Measurements from ENCODE around the gene WARS2.

The WARS2 gene

DNA sequence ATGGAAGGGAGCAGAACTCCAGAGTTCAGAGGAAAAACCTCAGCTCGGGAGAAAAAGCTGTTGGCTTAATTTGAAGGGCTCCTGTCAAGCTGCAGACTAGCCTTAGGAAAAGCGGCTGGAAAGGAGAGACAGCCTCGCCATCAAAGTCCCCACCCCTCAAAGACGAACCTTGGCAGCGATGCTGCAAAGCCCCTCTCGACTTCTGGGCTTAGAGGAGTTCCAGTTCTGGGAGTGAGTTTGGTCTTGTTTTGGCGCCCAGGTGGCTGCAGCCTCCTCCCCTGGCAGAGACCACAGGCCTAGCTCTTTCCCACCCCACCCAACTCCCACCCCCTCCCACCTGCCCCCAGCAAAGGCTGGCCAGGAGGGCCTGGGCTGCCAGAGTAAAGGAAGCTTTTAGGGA, 143.2 kb downstream of the WARS2 start:
- peaks cover 8% of the 10 kb centered on the region for H3K4me1 ChIP-seq (ENCODE audit: insufficient read depth, poor library complexity, severe bottlenecking)
- no peak overlapping the region for H3K4me3 ChIP-seq (ENCODE audit: severe bottlenecking)
- TF ChIP-seq, protein P1, sequence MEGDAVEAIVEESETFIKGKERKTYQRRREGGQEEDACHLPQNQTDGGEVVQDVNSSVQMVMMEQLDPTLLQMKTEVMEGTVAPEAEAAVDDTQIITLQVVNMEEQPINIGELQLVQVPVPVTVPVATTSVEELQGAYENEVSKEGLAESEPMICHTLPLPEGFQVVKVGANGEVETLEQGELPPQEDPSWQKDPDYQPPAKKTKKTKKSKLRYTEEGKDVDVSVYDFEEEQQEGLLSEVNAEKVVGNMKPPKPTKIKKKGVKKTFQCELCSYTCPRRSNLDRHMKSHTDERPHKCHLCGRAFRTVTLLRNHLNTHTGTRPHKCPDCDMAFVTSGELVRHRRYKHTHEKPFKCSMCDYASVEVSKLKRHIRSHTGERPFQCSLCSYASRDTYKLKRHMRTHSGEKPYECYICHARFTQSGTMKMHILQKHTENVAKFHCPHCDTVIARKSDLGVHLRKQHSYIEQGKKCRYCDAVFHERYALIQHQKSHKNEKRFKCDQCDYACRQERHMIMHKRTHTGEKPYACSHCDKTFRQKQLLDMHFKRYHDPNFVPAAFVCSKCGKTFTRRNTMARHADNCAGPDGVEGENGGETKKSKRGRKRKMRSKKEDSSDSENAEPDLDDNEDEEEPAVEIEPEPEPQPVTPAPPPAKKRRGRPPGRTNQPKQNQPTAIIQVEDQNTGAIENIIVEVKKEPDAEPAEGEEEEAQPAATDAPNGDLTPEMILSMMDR (IDR thresholded peaks at IDR 0.05; ENCODE audit: poor library complexity, severe bottlenecking), result no peak
- no peaks in the 10 kb centered on the region for H3K9me3 ChIP-seq (ENCODE audit: severe bottlenecking)
- H3K36me3 ChIP-seq (ENCODE audit: low read depth), result no peaks in the 10 kb centered on the region
- DNase-seq (ENCODE audit: low spot score) (no peak), ATAC-seq (ENCODE audit: low read depth) (no peak)
- peaks cover 78% of the 10 kb centered on the region for H3K27me3 ChIP-seq (ENCODE audit: insufficient read depth, poor library complexity, severe bottlenecking)
- H3K27ac ChIP-seq (ENCODE audit: poor library complexity, severe bottlenecking), result no peak overlapping the region

DNA sequence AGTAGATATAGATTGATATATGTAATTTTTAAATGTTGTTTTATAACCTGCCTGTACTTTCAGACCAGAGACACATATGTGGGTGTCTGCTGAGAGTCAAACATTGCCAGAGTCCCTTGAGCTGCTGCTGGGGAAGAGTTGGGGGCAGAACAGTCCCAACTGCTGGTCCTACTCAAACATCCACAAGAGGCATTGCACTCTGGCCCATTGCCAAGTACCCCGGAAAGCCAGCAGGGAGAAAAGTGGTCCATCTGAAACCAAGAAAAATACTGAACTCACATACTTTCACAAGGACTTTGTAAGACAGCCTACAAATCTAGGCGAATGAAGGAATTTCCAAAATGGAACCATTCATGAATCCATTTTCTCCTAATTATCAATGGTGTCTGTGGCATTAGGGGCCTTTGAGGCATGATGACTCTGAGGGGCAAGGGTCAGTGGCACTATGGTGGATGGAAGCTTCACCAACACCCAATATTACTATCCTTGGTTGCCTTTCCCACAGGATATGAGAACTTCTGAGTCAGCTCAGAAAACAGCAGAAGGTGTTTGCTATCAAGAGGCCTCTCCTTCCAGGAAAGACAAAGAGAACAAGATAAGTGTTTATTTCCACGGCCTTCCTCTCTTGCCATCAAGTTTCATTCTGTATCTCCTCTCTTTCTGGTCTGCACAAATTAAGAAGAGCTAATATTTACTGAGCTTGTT, 145.0 kb downstream of the WARS2 start:
- H3K27ac ChIP-seq (ENCODE audit: poor library complexity, severe bottlenecking), result no peak overlapping the region
- DNase-seq (ENCODE audit: low spot score), result no peak
- TF ChIP-seq, protein P1 (IDR thresholded peaks at IDR 0.05; ENCODE audit: poor library complexity, severe bottlenecking), result no peak
- no peaks in the 10 kb centered on the region for H3K9me3 ChIP-seq (ENCODE audit: severe bottlenecking)
- ATAC-seq (ENCODE audit: low read depth), result no peak
- H3K27me3 ChIP-seq (ENCODE audit: insufficient read depth, poor library complexity, severe bottlenecking), result peaks cover 87% of the 10 kb centered on the region
- H3K4me3 ChIP-seq (ENCODE audit: severe bottlenecking), result no peak overlapping the region
- no peaks in the 10 kb centered on the region for H3K36me3 ChIP-seq (ENCODE audit: low read depth)
- no peaks in the 10 kb centered on the region for H3K4me1 ChIP-seq (ENCODE audit: insufficient read depth, poor library complexity, severe bottlenecking)

DNA sequence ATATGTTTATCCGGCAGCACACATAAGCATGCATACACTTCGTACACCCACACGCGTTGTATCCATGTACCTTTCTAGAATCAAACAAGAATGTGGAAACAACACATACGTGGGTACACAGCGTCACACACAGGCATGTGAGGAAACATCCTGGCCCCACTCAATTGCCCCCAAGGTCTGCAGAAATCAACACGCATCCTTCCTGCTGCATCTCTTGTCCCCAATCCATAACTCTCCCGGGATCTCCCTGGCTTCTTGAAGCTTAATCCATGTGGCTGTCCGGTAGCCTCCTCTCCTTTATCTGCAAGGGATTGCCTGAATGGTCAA, 146.8 kb downstream of the WARS2 start:
- Histone ChIP-seq H3K4me3 (ENCODE audit: severe bottlenecking) (no peak overlapping the region), H3K9me3 (ENCODE audit: severe bottlenecking) (no peaks in the 10 kb centered on the region)
- TF ChIP-seq, protein P1 (IDR thresholded peaks at IDR 0.05; ENCODE audit: poor library complexity, severe bottlenecking), result no peak

DNA sequence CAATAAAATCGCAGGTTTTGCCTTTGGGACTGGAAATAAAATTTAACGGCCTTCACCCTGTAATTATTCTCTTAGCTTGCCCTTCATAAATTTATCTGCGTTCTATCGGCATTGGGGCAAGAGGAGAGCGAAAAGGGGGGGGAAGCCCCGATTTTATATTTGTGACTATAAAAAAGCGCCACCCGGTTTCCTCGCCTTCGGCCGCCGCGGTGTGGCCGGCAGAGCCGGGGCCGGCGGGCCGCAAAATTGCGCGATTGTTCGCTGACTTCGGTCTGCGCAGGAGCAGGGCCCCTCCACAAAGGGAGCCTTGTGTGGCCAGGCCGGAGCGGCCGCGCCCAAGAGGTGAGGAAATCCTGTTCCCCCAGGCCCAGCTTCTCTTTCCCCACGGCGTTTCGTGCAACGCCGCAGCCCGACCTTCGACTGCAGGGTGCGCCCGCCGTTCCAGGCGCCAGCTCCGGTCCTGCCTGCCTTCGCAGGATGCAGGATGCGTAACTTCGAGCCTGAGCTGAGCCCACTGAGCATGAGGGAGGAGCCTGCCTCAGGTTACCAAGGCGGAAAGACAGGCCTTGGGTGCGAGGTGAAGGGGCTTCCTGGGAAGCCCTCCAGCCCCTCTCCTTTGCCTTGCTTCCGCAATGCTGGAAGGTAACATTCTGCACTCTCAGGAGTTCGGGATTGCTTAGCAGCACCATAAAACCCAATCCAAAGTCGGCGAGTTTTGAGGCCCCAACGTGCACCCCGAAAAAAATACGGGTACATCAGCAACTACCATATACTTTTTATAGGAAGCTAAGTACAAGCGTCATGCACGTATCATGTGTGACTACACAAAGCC, 147.4 kb downstream of the WARS2 start:
- Histone ChIP-seq H3K4me3 (ENCODE audit: severe bottlenecking) (no peak overlapping the region), H3K27me3 (ENCODE audit: insufficient read depth, poor library complexity, severe bottlenecking) (peaks cover 92% of the 10 kb centered on the region), H3K36me3 (ENCODE audit: low read depth) (no peaks in the 10 kb centered on the region), H3K27ac (ENCODE audit: poor library complexity, severe bottlenecking) (no peak overlapping the region), H3K9me3 (ENCODE audit: severe bottlenecking) (no peaks in the 10 kb centered on the region), H3K4me1 (ENCODE audit: insufficient read depth, poor library complexity, severe bottlenecking) (no peaks in the 10 kb centered on the region)
- ATAC-seq (ENCODE audit: low read depth), result no peak
- TF ChIP-seq, protein P1 (IDR thresholded peaks at IDR 0.05; ENCODE audit: poor library complexity, severe bottlenecking), result no peak
- no peak for DNase-seq (ENCODE audit: low spot score)

More for the DNA sequence above, 146.8 kb downstream of the WARS2 start:
- no peaks in the 10 kb centered on the region for H3K4me1 ChIP-seq (ENCODE audit: insufficient read depth, poor library complexity, severe bottlenecking)
- H3K27me3 ChIP-seq (ENCODE audit: insufficient read depth, poor library complexity, severe bottlenecking), result peaks cover 89% of the 10 kb centered on the region
- no peak overlapping the region for H3K27ac ChIP-seq (ENCODE audit: poor library complexity, severe bottlenecking)
- ATAC-seq (ENCODE audit: low read depth) (no peak), DNase-seq (ENCODE audit: low spot score) (no peak)
- H3K36me3 ChIP-seq (ENCODE audit: low read depth), result no peaks in the 10 kb centered on the region

Measured in RWPE2 (cell line).